SK-N-SH treated with all-trans-retinoic acid at 6 μM for 48 hours (cell line): ENCODE data around the gene RAI2.

ENCODE experiments used
- PATZ1 ChIP-seq: fragments of 250-450 bp; sonication (Bioruptor Pico); IDR thresholded peaks from 2 replicates; pipeline ENCODE4 v1.8.0; 2020; ENCODE audit warnings: mild to moderate bottlenecking, moderate library complexity, borderline replicate concordance
- RARB ChIP-seq: fragments of 250-450 bp; sonication (Bioruptor Pico); IDR thresholded peaks from 2 replicates; pipeline ENCODE4 v1.8.0; 2021; ENCODE audit warnings: mild to moderate bottlenecking, moderate library complexity
- ZFP30 ChIP-seq: fragments of 450-650 bp; formaldehyde crosslinking; IDR thresholded peaks from 2 replicates; pipeline ENCODE4 v1.5.0; 2022; ENCODE audit warnings: mild to moderate bottlenecking, moderate library complexity
- ZNF565 ChIP-seq: fragments of 450-650 bp; formaldehyde crosslinking; conservative IDR thresholded peaks from 2 replicates; pipeline ENCODE4 v1.5.0; 2020; ENCODE audit warnings: low read depth, mild to moderate bottlenecking, moderate library complexity

- TF ChIP-seq ZFP30 (CRISPR knock-in tag) (no peak), PATZ1 (CRISPR knock-in tag) (no peak), RARB (CRISPR knock-in tag) (no peak), ZNF565 (CRISPR knock-in tag) (no peak)
Observed at GRCh38 chrX:17817251-17817650, 43.8 kb downstream of the RAI2 start.
